Activated naive CD4-positive, alpha-beta T cell treated with Interleukin-2 at 50 U/mL for 16 hours (primary cell): Measurements from ENCODE around the gene FAM174B.
A peak's percentile ranks its signal among the peaks of the same experiment; 100 is the strongest.

Experiments
- DNase-seq: peaks from one replicate; pipeline ENCODE4 v3.0.0-alpha.2; 2020

Gene FAM174B

GRCh38 chr15:92664178-92664900 is 8.8 kb upstream of the FAM174B start:
- DNase-seq: no peak

- peak; percentile 17 for DNase-seq
Observed at GRCh38 chr15:92663250-92663951, 7.8 kb upstream of the FAM174B start.

GRCh38 chr15:92662762-92663161 is 7.2 kb upstream of the FAM174B start:
- no peak for DNase-seq

GRCh38 chr15:92661956-92662355 is 6.4 kb upstream of the FAM174B start:
- DNase-seq: no peak

- DNase-seq: no peak
Observed at GRCh38 chr15:92661069-92661468, 5.5 kb upstream of the FAM174B start.

- no peak for DNase-seq
Observed at GRCh38 chr15:92657486-92657885, 1.9 kb upstream of the FAM174B start.

GRCh38 chr15:92656089-92656488 is 514 bp upstream of the FAM174B start:
- DNase-seq: no peak

- DNase-seq: no peak
Observed at GRCh38 chr15:92654662-92655061, 913 bp downstream of the FAM174B start.

GRCh38 chr15:92653836-92654539 is 1.6 kb downstream of the FAM174B start:
- DNase-seq: no peak

- DNase-seq: no peak
Observed at GRCh38 chr15:92653366-92653765, 2.2 kb downstream of the FAM174B start.

- DNase-seq: no peak
Observed at GRCh38 chr15:92652576-92652966, 3.0 kb downstream of the FAM174B start.

- no peak for DNase-seq
Observed at GRCh38 chr15:92651877-92652575, 3.5 kb downstream of the FAM174B start.

GRCh38 chr15:92650966-92651365 is 4.6 kb downstream of the FAM174B start:
- DNase-seq: no peak

GRCh38 chr15:92650256-92650655 is 5.3 kb downstream of the FAM174B start:
- no peak for DNase-seq

- DNase-seq: no peak
Observed at GRCh38 chr15:92648190-92648875, 7.2 kb downstream of the FAM174B start.

- no peak for DNase-seq
Observed at GRCh38 chr15:92647467-92648163, 8.0 kb downstream of the FAM174B start.

GRCh38 chr15:92646216-92646615 is 9.4 kb downstream of the FAM174B start:
- DNase-seq: no peak

- DNase-seq: no peak
Observed at GRCh38 chr15:92645731-92646130, 9.8 kb downstream of the FAM174B start.

- no peak for DNase-seq
Observed at GRCh38 chr15:92645051-92645631, 10.4 kb downstream of the FAM174B start.

- DNase-seq: no peak
Observed at GRCh38 chr15:92643849-92644815, 11.4 kb downstream of the FAM174B start.
